GM23338 (cell line): ENCODE data around the gene TBATA. TPM values are rescaled to one million over a fixed set of nuclear protein-coding genes. Genes with fewer than 3 reads are reported as not detected.

ENCODE experiments used
- ATAC-seq: fragments of 200-7000 bp; cut with Tn5 transposase; 3 replicates; pipeline ENCODE4 v1.9.1; 2020
- DNase-seq: peaks from one replicate; pipeline ENCODE4 v3.0.0-alpha.2; 2015; ENCODE audit warnings: low spot score
- H2AFZ ChIP-seq: fragments of 200-600 bp; sonication (generic); 2 replicates; pipeline ENCODE4 v1.8.0; 2016; ENCODE audit warnings: antibody characterized with exemption, mild to moderate bottlenecking, moderate library complexity
- H3F3A ChIP-seq: fragments of 200-600 bp; sonication (generic); replicated peaks from 2 replicates; pipeline ENCODE4 v1.8.0; 2017; ENCODE audit warnings: antibody characterized with exemption, mixed run types, low read depth
- H3K27ac ChIP-seq: fragments of 200-600 bp; sonication (generic); 2 replicates; pipeline ENCODE4 v1.6.1; 2016; ENCODE audit warnings: low read depth
- H3K27me3 ChIP-seq: fragments of 200-600 bp; sonication (generic); 2 replicates; pipeline ENCODE4 v1.8.0; 2016; ENCODE audit warnings: mild to moderate bottlenecking, mixed run types, moderate library complexity; ENCODE audit not compliant: insufficient read depth
- H3K36me3 ChIP-seq: fragments of 200-600 bp; sonication (generic); 2 replicates; pipeline ENCODE4 v1.8.0; 2016; ENCODE audit warnings: mild to moderate bottlenecking; ENCODE audit not compliant: insufficient read depth
- H3K4me1 ChIP-seq: fragments of 200-600 bp; sonication (generic); 2 replicates; pipeline ENCODE4 v1.8.0; 2016; ENCODE audit warnings: mild to moderate bottlenecking, moderate library complexity; ENCODE audit not compliant: insufficient read depth
- H3K4me2 ChIP-seq: fragments of 200-600 bp; sonication (generic); 2 replicates; pipeline ENCODE4 v1.7.1; 2017; ENCODE audit warnings: mixed run types
- H3K4me3 ChIP-seq: fragments of 200-600 bp; sonication (generic); 2 replicates; pipeline ENCODE4 v1.6.1; 2016; ENCODE audit warnings: mixed run types
- H3K79me2 ChIP-seq: fragments of 200-600 bp; sonication (generic); replicated peaks from 2 replicates; pipeline ENCODE4 v1.8.0; 2017; ENCODE audit warnings: mild to moderate bottlenecking; ENCODE audit not compliant: insufficient read depth
- H3K9me2 ChIP-seq: fragments of 200-600 bp; sonication (generic); 2 replicates; pipeline ENCODE4 v1.8.0; 2017; ENCODE audit not compliant: insufficient read depth
- H4K20me1 ChIP-seq: fragments of 200-600 bp; sonication (generic); replicated peaks from 2 replicates; pipeline ENCODE4 v1.8.0; 2017; ENCODE audit warnings: mild to moderate bottlenecking; ENCODE audit not compliant: insufficient read depth
- H3K27ac Mint-ChIP-seq: 2 replicates; pipeline ENCODE4 v1.8.0; 2020; ENCODE audit warnings: inconsistent platforms, mild to moderate bottlenecking, moderate library complexity, mixed read lengths
- H3K27me3 Mint-ChIP-seq: 3 replicates; pipeline ENCODE4 v1.8.0; 2022; ENCODE audit warnings: low read depth, mild to moderate bottlenecking, moderate library complexity, mixed read lengths, inconsistent platforms; ENCODE audit not compliant: insufficient read depth, poor library complexity
- H3K36me3 Mint-ChIP-seq: 3 replicates; pipeline ENCODE4 v1.8.0; 2021; ENCODE audit warnings: low read depth, mild to moderate bottlenecking, inconsistent platforms, moderate library complexity, mixed read lengths
- H3K4me1 Mint-ChIP-seq: 3 replicates; pipeline ENCODE4 v1.8.0; 2020; ENCODE audit warnings: mild to moderate bottlenecking, inconsistent platforms, mixed read lengths
- H3K4me3 Mint-ChIP-seq: 3 replicates; pipeline ENCODE4 v1.8.0; 2021; ENCODE audit warnings: moderate library complexity, mild to moderate bottlenecking, inconsistent platforms, mixed read lengths
- H3K9me3 Mint-ChIP-seq: 3 replicates; pipeline ENCODE4 v1.8.0; 2020; ENCODE audit warnings: moderate library complexity, mild to moderate bottlenecking, inconsistent platforms, mixed read lengths
- CREB1 ChIP-seq: fragments of 250-450 bp; sonication (Bioruptor Pico); IDR thresholded peaks from 2 replicates; pipeline ENCODE4 v1.5.0; 2020; ENCODE audit warnings: low read depth, mild to moderate bottlenecking, moderate library complexity
- EZH2 ChIP-seq: fragments of 200-600 bp; sonication (generic); IDR thresholded peaks from one replicate; pipeline ENCODE4 v1.8.0; 2017; ENCODE audit warnings: antibody characterized with exemption, mild to moderate bottlenecking, low read depth; ENCODE audit not compliant: unreplicated experiment
- EZH2phosphoT487 ChIP-seq: fragments of 200-600 bp; sonication (generic); IDR thresholded peaks from one replicate; pipeline ENCODE4 v1.8.1; 2018; ENCODE audit warnings: antibody characterized with exemption; ENCODE audit not compliant: unreplicated experiment
- JUNB ChIP-seq: IDR thresholded peaks from one replicate; pipeline ENCODE4 v1.6.1; 2016; ENCODE audit warnings: antibody characterized with exemption; ENCODE audit not compliant: unreplicated experiment
- NANOG ChIP-seq: IDR thresholded peaks from 2 replicates; pipeline ENCODE4 v1.6.1; 2016; ENCODE audit warnings: antibody characterized with exemption, borderline replicate concordance
- STAT1 ChIP-seq: IDR thresholded peaks from one replicate; pipeline ENCODE4 v1.6.1; 2016; ENCODE audit warnings: antibody characterized with exemption; ENCODE audit not compliant: unreplicated experiment
- ZNF114 ChIP-seq: fragments of 250-450 bp; sonication (Bioruptor Pico); IDR thresholded peaks from 2 replicates; pipeline ENCODE4 v1.5.0; 2020; ENCODE audit warnings: mild to moderate bottlenecking, moderate library complexity
- ZNF331 ChIP-seq: fragments of 250-450 bp; sonication (Bioruptor Pico); IDR thresholded peaks from 2 replicates; pipeline ENCODE4 v1.5.0; 2020; ENCODE audit warnings: low read depth, mild to moderate bottlenecking, moderate library complexity
- ZNF462 ChIP-seq: fragments of 250-450 bp; sonication (Bioruptor Pico); IDR thresholded peaks from 2 replicates; pipeline ENCODE4 v1.5.0; 2020; ENCODE audit warnings: mild to moderate bottlenecking, moderate library complexity
- polyA plus RNA-seq: library from polyadenylated mRNA; unstranded; fragments of >200 nt; fragmentation: Nextera tagmentation; extraction: Ambion mirVana; gene quantifications from 2 replicates; pipeline ENCODE4 v1.2.1, GENCODE V29; 2016
- total RNA-seq: library from RNA; depleted of rRNA; stranded (reverse); fragments of >200 nt; shearing (Covaris generic); gene quantifications from 2 replicates; pipeline ENCODE4 v1.2.3, GENCODE V29; 2014
- TF ChIP-seq, protein P1 (sequence below), 2 experiments: fragments of 200-600 bp in 1 of 2; sonication (generic) in 1 of 2; conservative IDR thresholded peaks; 2 replicates each; pipeline versions ENCODE4 v1.5.1 to v1.6.1; 2016 to 2017; ENCODE audit warnings: antibody characterized with exemption in 2 of 2, low read depth in 2 of 2, mild to moderate bottlenecking in 2 of 2, moderate library complexity in 1 of 2

Gene TBATA
- total and polyA plus RNA-seq, 2 experiments from 2014 or later, result not detected

GRCh38 chr10:70750156-70750703 lies 34.9 kb downstream of the TBATA start (continued):
- TF ChIP-seq ZNF462 (CRISPR knock-in tag) (no peak), ZNF331 (CRISPR knock-in tag) (no peak), ZNF114 (CRISPR knock-in tag) (no peak), EZH2 (no peak), CREB1 (CRISPR knock-in tag) (no peak), STAT1 (no peak), NANOG (no peak)
- TF ChIP-seq, protein P1, sequence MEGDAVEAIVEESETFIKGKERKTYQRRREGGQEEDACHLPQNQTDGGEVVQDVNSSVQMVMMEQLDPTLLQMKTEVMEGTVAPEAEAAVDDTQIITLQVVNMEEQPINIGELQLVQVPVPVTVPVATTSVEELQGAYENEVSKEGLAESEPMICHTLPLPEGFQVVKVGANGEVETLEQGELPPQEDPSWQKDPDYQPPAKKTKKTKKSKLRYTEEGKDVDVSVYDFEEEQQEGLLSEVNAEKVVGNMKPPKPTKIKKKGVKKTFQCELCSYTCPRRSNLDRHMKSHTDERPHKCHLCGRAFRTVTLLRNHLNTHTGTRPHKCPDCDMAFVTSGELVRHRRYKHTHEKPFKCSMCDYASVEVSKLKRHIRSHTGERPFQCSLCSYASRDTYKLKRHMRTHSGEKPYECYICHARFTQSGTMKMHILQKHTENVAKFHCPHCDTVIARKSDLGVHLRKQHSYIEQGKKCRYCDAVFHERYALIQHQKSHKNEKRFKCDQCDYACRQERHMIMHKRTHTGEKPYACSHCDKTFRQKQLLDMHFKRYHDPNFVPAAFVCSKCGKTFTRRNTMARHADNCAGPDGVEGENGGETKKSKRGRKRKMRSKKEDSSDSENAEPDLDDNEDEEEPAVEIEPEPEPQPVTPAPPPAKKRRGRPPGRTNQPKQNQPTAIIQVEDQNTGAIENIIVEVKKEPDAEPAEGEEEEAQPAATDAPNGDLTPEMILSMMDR (conservative IDR thresholded peaks at IDR 0.05; ENCODE audit: low read depth in 2 of 2), result no peak

DNA sequence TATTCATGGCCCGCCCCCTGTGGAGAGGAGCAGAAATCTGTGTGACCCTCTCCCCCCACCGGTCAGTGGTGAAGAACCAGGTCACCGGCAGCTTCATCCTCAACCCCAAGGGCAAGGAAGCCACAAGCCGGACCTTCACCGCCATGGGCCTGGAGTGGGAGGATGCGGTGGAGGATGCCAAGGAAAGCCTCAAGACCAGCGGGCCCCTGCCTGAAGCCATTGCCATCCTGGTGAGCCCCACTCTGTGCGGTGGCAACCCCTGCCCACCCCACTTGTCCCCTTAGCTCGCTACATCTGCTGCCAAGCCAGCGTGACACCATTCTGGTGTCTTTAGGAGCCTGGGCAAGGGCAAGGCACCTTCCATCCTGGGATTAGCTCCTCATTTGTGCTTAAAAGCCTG lies 35.4 kb downstream of the TBATA start:
- H3K27ac Mint-ChIP-seq, result no peak overlapping the region
- Histone ChIP-seq H3K27me3 (no peaks in the 10 kb centered on the region), H3K4me3 (no peak overlapping the region), H3F3A (no peaks in the 10 kb centered on the region), H2AFZ (no peak overlapping the region), H3K79me2 (no peaks in the 10 kb centered on the region), H3K4me1 (no peaks in the 10 kb centered on the region), H3K4me2 (no peak overlapping the region), H3K27ac (no peak overlapping the region), H3K36me3 (no peaks in the 10 kb centered on the region), H3K9me2 (no peaks in the 10 kb centered on the region), H4K20me1 (no peaks in the 10 kb centered on the region)
- no peak overlapping the region for H3K4me3 Mint-ChIP-seq
- ATAC-seq (no peak), DNase-seq (no peak)
- peaks cover 3% of the 10 kb centered on the region for H3K27me3 Mint-ChIP-seq
- no peaks in the 10 kb centered on the region for H3K9me3 Mint-ChIP-seq
- peaks cover 11% of the 10 kb centered on the region for H3K4me1 Mint-ChIP-seq
- no peaks in the 10 kb centered on the region; the same call in 2 of the 3 replicates for H3K36me3 Mint-ChIP-seq
- TF ChIP-seq EZH2phosphoT487, result no peak
- TF ChIP-seq EZH2, result no peak
- no peak for TF ChIP-seq JUNB
- no peak for TF ChIP-seq ZNF114 (CRISPR knock-in tag)
- no peak for TF ChIP-seq NANOG
- no peak for TF ChIP-seq CREB1 (CRISPR knock-in tag)
